Measurements from ENCODE around the gene NYAP2. TPM values are rescaled to one million over a fixed set of nuclear protein-coding genes. Genes with fewer than 3 reads are reported as not detected.

Gene NYAP2
- total and polyA plus RNA-seq, 2 of the 4 experiments (the other 2 are of a cell fraction), result not detected

- Histone ChIP-seq H3K9me3 (ENCODE audit: control insufficient read depth, insufficient read depth, low read length) (no peaks in the 10 kb centered on the region), H2AK5ac (ENCODE audit: low read depth, low read length) (no peak overlapping the region), H2BK120ac (ENCODE audit: low read depth, low read length) (no peak overlapping the region), H3K4me2 (ENCODE audit: low read depth, low read length) (no peak overlapping the region), H2AFZ (replicated peaks; ENCODE audit: low read length, poor library complexity) (no peak overlapping the region), H3K9ac (ENCODE audit: low read depth, low read length) (no peak overlapping the region), H4K5ac (ENCODE audit: low read depth, low read length) (no peak overlapping the region), H4K91ac (ENCODE audit: insufficient read depth, low read depth, low read length) (no peak overlapping the region), H3K14ac (replicated peaks; ENCODE audit: low read depth, low read length) (no peak overlapping the region), H3K27me3 (ENCODE audit: control insufficient read depth, insufficient read depth, low read length) (no peaks in the 10 kb centered on the region; the same call in none of the 2 replicates), H3K4me3 (ENCODE audit: insufficient read depth, low read depth, low read length) (no peak overlapping the region), H4K8ac (ENCODE audit: low read depth in 2 of 2, low read length in 2 of 2) (no peak overlapping the region), H3K23ac (ENCODE audit: low read depth, low read length) (no peak overlapping the region), H2BK15ac (ENCODE audit: low read depth, low read length) (no peak overlapping the region), H3K79me1 (ENCODE audit: low read depth in 1 of 2, low read length in 2 of 2) (no peaks in the 10 kb centered on the region), H4K20me1 (ENCODE audit: insufficient read depth, low read length) (no peaks in the 10 kb centered on the region), H3K27ac (ENCODE audit: insufficient read depth, low read length) (no peak overlapping the region), H3K4ac (ENCODE audit: low read depth, low read length) (no peak overlapping the region), H3K9me1 (ENCODE audit: insufficient read depth, low read length) (no peaks in the 10 kb centered on the region), H2AK9ac (replicated peaks; ENCODE audit: low read depth, low read length, poor library complexity) (no peak overlapping the region), H2BK5ac (ENCODE audit: low read depth, low read length, poor library complexity, severe bottlenecking) (no peak overlapping the region), H3K56ac (ENCODE audit: extremely low read depth, insufficient read depth, low read length) (no peak overlapping the region), H3K36me3 (ENCODE audit: control insufficient read depth, insufficient read depth, low read length) (no peaks in the 10 kb centered on the region), H3K4me1 (ENCODE audit: control insufficient read depth, insufficient read depth, low read length) (no peaks in the 10 kb centered on the region), H2BK20ac (ENCODE audit: low read depth, low read length) (no peak overlapping the region), H3K18ac (ENCODE audit: low read depth, low read length) (no peak overlapping the region)
- ATAC-seq (ENCODE audit: low read depth), result no peak
- CTCF ChIA-PET, result no interaction called here
- no peak for TF ChIP-seq MAFK (IDR thresholded peaks at IDR 0.05; ENCODE audit: low read depth, low read length)
- no peak for TF ChIP-seq RFX5 (IDR thresholded peaks at IDR 0.05; ENCODE audit: low read depth, low read length)
- no peak for TF ChIP-seq BHLHE40 (IDR thresholded peaks at IDR 0.05; ENCODE audit: low read depth, low read length)
- no peak for TF ChIP-seq NFE2L2 (IDR thresholded peaks at IDR 0.05; ENCODE audit: low read depth, low read length)
- no peak for TF ChIP-seq FOS (IDR thresholded peaks at IDR 0.05; ENCODE audit: low read depth, low read length)
- no peak for TF ChIP-seq SMC3 (IDR thresholded peaks at IDR 0.05; ENCODE audit: low read depth, low read length)
- no peak for TF ChIP-seq RAD21 (IDR thresholded peaks at IDR 0.05; ENCODE audit: low read length)
- TF ChIP-seq USF2 (IDR thresholded peaks at IDR 0.05; ENCODE audit: low read depth, low read length), result no peak
- TF ChIP-seq CHD1 (IDR thresholded peaks at IDR 0.05; ENCODE audit: low read depth, low read length), result no peak
- TF ChIP-seq MAZ (IDR thresholded peaks at IDR 0.05; ENCODE audit: borderline replicate concordance, low read depth, low read length), result no peak
- TF ChIP-seq CEBPB (IDR thresholded peaks at IDR 0.05; ENCODE audit: low read depth, low read length), result no peak
- TF ChIP-seq MXI1 (IDR thresholded peaks at IDR 0.05; ENCODE audit: borderline replicate concordance, low read depth, low read length), result no peak
- no CpG with 5 or more reads among the region's 1 CpG for WGBS, 2 experiments (ENCODE audit: extremely low coverage in 2 of 2, insufficient read length in 1 of 2)
- DNase-seq, result no peak
- BruUV-seq (replicated peaks), result no TSS peak
- dilution Hi-C loops (cut with HindIII; ENCODE audit: low sequenced_read_pairs, unreplicated experiment), result no loop called here
- in situ Hi-C loops (cut with MboI; ENCODE audit: low sequenced_read_pairs), result no loop called here
- intact Hi-C loops (cut with micrococcal nuclease), result no loop called here
- POLR2A ChIA-PET (ENCODE audit: unreplicated experiment), result no interaction called here
Observed at GRCh38 chr2:225612636-225613035, 213.1 kb downstream of the NYAP2 start.
